ENCODE data around the gene COL25A1. TPM values are rescaled to one million over a fixed set of nuclear protein-coding genes. Genes with fewer than 3 reads are reported as not detected.

The COL25A1 gene
- polyA plus RNA-seq, 2 of the 4 experiments (the other 2 are of a cell fraction), result not detected

DNA sequence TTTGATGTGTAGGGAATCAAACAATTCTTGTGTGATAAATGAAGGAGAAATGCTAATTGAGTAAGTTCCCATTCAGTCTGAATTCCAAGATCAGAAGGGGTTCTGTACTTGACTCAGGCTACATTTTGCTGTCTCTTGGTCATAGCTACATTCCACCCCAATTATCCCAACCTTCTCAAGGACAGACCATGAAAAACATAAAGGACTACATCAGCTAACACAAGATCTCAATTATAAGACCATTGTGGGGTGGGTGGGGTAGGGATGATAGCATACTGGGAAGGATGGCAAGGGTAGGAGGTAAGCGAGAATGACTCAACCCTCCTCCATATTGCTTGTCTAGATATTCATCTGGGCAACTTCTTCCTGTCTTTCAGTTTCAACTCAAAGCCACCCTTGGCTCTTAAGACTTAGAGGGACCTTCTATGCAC is 452.2 kb downstream of the COL25A1 start:
- ChIA-PET POLR2A (no interaction called here), CTCF (no interaction called here)
- FAIRE-seq, result no peak
- Histone ChIP-seq H3K4me1 (no peaks in the 10 kb centered on the region), H3K4me3 (no peak overlapping the region), H3K9me3 (no peaks in the 10 kb centered on the region), H3K27ac (no peak overlapping the region), H3K4me2 (no peak overlapping the region)
- ATAC-seq, result no peak
- WGBS (ENCODE audit: missing lambda C conversion rate), result 18% methylated on average over 1 of the region's 1 CpG
- TF ChIP-seq KDM5A (IDR thresholded peaks at IDR 0.05), result no peak
- TF ChIP-seq, protein P1, sequence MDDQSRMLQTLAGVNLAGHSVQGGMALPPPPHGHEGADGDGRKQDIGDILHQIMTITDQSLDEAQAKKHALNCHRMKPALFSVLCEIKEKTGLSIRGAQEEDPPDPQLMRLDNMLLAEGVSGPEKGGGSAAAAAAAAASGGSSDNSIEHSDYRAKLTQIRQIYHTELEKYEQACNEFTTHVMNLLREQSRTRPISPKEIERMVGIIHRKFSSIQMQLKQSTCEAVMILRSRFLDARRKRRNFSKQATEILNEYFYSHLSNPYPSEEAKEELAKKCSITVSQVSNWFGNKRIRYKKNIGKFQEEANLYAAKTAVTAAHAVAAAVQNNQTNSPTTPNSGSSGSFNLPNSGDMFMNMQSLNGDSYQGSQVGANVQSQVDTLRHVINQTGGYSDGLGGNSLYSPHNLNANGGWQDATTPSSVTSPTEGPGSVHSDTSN (IDR thresholded peaks at IDR 0.05), result no peak
- no peak for DNase-seq (ENCODE audit: low read depth in 1 of 2, low spot score in 1 of 2)

DNA sequence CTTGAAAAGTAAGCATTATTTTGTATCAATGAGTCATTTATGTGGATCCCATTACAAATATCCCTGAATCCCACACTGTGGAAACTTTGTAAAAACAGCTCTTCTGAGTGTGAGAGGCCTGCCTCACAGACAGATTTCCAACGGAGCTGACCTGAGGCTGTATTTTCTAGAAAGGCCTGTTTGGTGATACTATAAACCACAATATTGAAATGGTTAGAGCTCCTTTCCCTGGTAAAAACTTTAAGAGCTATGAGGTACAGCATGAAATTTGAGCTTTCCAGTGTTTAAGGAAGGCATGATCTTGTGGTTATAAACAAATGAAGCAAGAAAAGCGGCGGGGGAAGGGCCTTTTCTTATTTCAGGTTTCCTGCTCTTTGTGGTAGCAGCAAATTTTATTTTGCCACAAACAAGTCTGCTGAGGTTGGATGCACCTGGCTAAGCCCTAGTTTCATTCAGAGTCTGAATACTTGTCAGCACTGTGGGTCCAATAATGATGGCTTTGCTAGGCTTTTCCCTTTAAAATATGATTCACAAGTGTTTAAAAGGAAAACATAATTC is 452.8 kb downstream of the COL25A1 start:
- ATAC-seq, result no peak
- Histone ChIP-seq H3K9me3 (no peaks in the 10 kb centered on the region), H3K4me1 (no peaks in the 10 kb centered on the region), H3K27ac (no peak overlapping the region), H3K4me2 (no peak overlapping the region), H3K4me3 (no peak overlapping the region)
- CTCF ChIA-PET, result no interaction called here
- DNase-seq (ENCODE audit: low read depth in 1 of 2, low spot score in 1 of 2), result no peak
- TF ChIP-seq MYC (IDR thresholded peaks at IDR 0.05; ENCODE audit: borderline replicate concordance, low read length), result no peak
- FAIRE-seq, result no peak
- POLR2A ChIA-PET, result no interaction called here
- WGBS (ENCODE audit: missing lambda C conversion rate), result 50% methylated on average over 3 of the region's 3 CpGs

DNA sequence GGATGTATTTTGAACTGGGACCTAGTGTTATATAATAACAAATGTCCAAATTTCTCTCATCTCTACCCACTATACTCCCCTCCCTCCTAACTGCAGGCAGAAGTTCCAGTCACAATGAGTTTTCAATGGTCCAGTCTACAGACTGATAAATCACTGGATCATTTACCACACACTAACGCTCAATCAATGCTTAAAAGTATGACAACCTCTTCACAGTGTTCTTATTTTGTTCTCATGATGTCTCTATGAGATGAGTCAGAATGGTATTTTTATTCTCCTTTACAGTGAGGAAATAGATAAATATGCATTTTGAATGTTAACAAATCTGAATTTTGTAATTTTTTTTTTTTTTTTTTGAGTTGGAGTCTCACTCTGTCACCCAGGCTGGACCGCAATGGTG is 455.9 kb downstream of the COL25A1 start:
- ChIA-PET CTCF (no interaction called here), POLR2A (no interaction called here)
- Histone ChIP-seq H3K4me1 (no peaks in the 10 kb centered on the region), H3K4me3 (no peak overlapping the region), H3K9me3 (no peaks in the 10 kb centered on the region), H3K4me2 (no peak overlapping the region), H3K27ac (no peak overlapping the region)
- FAIRE-seq (no peak), ATAC-seq (no peak), DNase-seq (ENCODE audit: low read depth in 1 of 2, low spot score in 1 of 2) (no peak)
- 21% methylated on average over 2 of the region's 2 CpGs for WGBS (ENCODE audit: missing lambda C conversion rate)
- TF ChIP-seq HOXA7 (CRISPR knock-in tag; IDR thresholded peaks at IDR 0.05) (no peak), JUNB (IDR thresholded peaks at IDR 0.05) (no peak), HOXB13 (CRISPR knock-in tag; IDR thresholded peaks at IDR 0.05; ENCODE audit: low read depth) (no peak), ZSCAN20 (CRISPR knock-in tag; IDR thresholded peaks at IDR 0.05) (no peak), BHLHE40 (IDR thresholded peaks at IDR 0.05; ENCODE audit: low read depth, low read length) (no peak), RNF2 (IDR thresholded peaks at IDR 0.05; ENCODE audit: borderline replicate concordance, low read depth) (no peak), RAD21 (conservative IDR thresholded peaks at IDR 0.05 in 1 of 2, IDR thresholded peaks at IDR 0.05 in 1 of 2) (no peak), CHD4 (IDR thresholded peaks at IDR 0.05; ENCODE audit: borderline replicate concordance) (no peak)
- TF ChIP-seq, protein P2, sequence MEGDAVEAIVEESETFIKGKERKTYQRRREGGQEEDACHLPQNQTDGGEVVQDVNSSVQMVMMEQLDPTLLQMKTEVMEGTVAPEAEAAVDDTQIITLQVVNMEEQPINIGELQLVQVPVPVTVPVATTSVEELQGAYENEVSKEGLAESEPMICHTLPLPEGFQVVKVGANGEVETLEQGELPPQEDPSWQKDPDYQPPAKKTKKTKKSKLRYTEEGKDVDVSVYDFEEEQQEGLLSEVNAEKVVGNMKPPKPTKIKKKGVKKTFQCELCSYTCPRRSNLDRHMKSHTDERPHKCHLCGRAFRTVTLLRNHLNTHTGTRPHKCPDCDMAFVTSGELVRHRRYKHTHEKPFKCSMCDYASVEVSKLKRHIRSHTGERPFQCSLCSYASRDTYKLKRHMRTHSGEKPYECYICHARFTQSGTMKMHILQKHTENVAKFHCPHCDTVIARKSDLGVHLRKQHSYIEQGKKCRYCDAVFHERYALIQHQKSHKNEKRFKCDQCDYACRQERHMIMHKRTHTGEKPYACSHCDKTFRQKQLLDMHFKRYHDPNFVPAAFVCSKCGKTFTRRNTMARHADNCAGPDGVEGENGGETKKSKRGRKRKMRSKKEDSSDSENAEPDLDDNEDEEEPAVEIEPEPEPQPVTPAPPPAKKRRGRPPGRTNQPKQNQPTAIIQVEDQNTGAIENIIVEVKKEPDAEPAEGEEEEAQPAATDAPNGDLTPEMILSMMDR (IDR thresholded peaks at IDR 0.05), result no peak

DNA sequence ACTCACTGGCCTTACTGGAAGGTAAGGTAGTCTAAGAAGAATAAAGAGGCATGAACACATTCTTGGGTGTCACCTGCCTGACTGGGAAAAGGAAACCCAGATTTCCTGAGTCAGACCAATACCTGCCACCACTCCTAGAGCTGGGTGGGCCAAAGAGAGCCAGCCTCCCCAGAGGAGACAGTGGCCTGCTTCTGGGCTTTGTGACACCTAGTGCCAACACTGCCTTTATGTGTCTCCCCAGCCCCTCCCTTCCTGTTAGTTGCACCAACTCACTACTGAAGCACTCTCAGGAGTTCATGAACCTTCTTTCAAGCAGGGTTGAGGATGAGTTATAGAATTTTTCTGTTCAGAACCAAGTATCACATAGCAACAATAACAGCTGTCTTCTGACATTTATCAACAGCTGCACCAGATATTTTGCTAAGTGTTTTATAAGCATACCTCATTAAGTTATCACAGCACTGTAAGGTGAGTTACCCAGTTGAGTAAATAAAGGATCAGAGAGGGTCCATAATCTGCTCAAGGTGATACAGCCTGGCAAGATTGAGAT is 462.0 kb downstream of the COL25A1 start:
- DNase-seq (ENCODE audit: low read depth in 1 of 2, low spot score in 1 of 2) (no peak), ATAC-seq (no peak), FAIRE-seq (no peak)
- Histone ChIP-seq H3K4me2 (no peak overlapping the region), H3K4me3 (no peak overlapping the region), H3K9me3 (no peaks in the 10 kb centered on the region), H3K27ac (no peak overlapping the region), H3K4me1 (no peaks in the 10 kb centered on the region)
- TF ChIP-seq, protein P3, sequence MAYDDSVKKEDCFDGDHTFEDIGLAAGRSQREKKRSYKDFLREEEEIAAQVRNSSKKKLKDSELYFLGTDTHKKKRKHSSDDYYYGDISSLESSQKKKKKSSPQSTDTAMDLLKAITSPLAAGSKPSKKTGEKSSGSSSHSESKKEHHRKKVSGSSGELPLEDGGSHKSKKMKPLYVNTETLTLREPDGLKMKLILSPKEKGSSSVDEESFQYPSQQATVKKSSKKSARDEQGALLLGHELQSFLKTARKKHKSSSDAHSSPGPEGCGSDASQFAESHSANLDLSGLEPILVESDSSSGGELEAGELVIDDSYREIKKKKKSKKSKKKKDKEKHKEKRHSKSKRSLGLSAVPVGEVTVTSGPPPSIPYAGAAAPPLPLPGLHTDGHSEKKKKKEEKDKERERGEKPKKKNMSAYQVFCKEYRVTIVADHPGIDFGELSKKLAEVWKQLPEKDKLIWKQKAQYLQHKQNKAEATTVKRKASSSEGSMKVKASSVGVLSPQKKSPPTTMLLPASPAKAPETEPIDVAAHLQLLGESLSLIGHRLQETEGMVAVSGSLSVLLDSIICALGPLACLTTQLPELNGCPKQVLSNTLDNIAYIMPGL (CRISPR knock-in tag; IDR thresholded peaks at IDR 0.05; ENCODE audit: borderline replicate concordance), result no peak
- no peak for TF ChIP-seq RCOR1 (IDR thresholded peaks at IDR 0.05; ENCODE audit: low read depth, low read length)
- no peak for TF ChIP-seq NR3C1 (IDR thresholded peaks at IDR 0.05)
- no peak for TF ChIP-seq KDM5A (IDR thresholded peaks at IDR 0.05)
- TF ChIP-seq RAD21 (conservative IDR thresholded peaks at IDR 0.05 in 1 of 2, IDR thresholded peaks at IDR 0.05 in 1 of 2), result no peak
- TF ChIP-seq TFCP2L1 (CRISPR knock-in tag; IDR thresholded peaks at IDR 0.05), result no peak
- TF ChIP-seq ZNF302 (CRISPR knock-in tag; IDR thresholded peaks at IDR 0.05), result no peak
- no peak for TF ChIP-seq CBX2 (IDR thresholded peaks at IDR 0.05; ENCODE audit: borderline replicate concordance, low read depth)
- no peak for TF ChIP-seq EP300 (IDR thresholded peaks at IDR 0.05)
- TF ChIP-seq, protein P4, sequence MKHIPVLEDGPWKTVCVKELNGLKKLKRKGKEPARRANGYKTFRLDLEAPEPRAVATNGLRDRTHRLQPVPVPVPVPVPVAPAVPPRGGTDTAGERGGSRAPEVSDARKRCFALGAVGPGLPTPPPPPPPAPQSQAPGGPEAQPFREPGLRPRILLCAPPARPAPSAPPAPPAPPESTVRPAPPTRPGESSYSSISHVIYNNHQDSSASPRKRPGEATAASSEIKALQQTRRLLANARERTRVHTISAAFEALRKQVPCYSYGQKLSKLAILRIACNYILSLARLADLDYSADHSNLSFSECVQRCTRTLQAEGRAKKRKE (CRISPR knock-in tag; IDR thresholded peaks at IDR 0.05; ENCODE audit: low read depth), result no peak
- no peak for TF ChIP-seq HEYL (CRISPR knock-in tag; IDR thresholded peaks at IDR 0.05)
- CTCF ChIA-PET, result no interaction called here
- POLR2A ChIA-PET, result no interaction called here
